ENCODE data around the gene RPS4Y2. TPM values are rescaled to one million over a fixed set of nuclear protein-coding genes. Genes with fewer than 3 reads are reported as not detected.

RPS4Y2 gene
- not detected in 2 replicates for total RNA-seq (2014; rRNA removed)
- not detected for Bru-seq, nascent RNA
- BruChase-seq, experiment 1, labeled RNA remaining after a 6-hour chase = not detected
- BruChase-seq, experiment 2, labeled RNA remaining after a 2-hour chase = not detected
- long read RNA-seq = 0 reads

- CTCF ChIA-PET = no interaction called here
- no peaks in the 10 kb centered on the region for H3F3A ChIP-seq (ENCODE audit: low read length, unreplicated experiment)
- intact Hi-C loops (cut with micrococcal nuclease) = no loop called here
- POLR2A ChIA-PET (ENCODE audit: unreplicated experiment) = no interaction called here
- no peaks in the 10 kb centered on the region for H3K4me1 ChIP-seq (ENCODE audit: insufficient read depth, low read length)
- no peak for TF ChIP-seq EZH2phosphoT487 (IDR thresholded peaks at IDR 0.05; ENCODE audit: borderline replicate concordance, low read length)
- TF ChIP-seq, protein P1, sequence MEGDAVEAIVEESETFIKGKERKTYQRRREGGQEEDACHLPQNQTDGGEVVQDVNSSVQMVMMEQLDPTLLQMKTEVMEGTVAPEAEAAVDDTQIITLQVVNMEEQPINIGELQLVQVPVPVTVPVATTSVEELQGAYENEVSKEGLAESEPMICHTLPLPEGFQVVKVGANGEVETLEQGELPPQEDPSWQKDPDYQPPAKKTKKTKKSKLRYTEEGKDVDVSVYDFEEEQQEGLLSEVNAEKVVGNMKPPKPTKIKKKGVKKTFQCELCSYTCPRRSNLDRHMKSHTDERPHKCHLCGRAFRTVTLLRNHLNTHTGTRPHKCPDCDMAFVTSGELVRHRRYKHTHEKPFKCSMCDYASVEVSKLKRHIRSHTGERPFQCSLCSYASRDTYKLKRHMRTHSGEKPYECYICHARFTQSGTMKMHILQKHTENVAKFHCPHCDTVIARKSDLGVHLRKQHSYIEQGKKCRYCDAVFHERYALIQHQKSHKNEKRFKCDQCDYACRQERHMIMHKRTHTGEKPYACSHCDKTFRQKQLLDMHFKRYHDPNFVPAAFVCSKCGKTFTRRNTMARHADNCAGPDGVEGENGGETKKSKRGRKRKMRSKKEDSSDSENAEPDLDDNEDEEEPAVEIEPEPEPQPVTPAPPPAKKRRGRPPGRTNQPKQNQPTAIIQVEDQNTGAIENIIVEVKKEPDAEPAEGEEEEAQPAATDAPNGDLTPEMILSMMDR (conservative IDR thresholded peaks at IDR 0.05; ENCODE audit: low read depth, low read length) = no peak
- TF ChIP-seq EZH2 (IDR thresholded peaks at IDR 0.05; ENCODE audit: low read length, unreplicated experiment) = no peak
- no peak within 1 kb of the TSS for H3K27ac ChIP-seq (ENCODE audit: low read length)
- DNase-seq (no peak), ATAC-seq (no peak)
- no peak within 1 kb of the TSS for H3K4me3 ChIP-seq (ENCODE audit: low read length)
- no peaks in the 10 kb centered on the region for H3K9me3 ChIP-seq (ENCODE audit: low read length)
- no peak within 1 kb of the TSS for H3K9ac ChIP-seq (ENCODE audit: low read length)
- no peaks in the 10 kb centered on the region for H3K36me3 ChIP-seq (ENCODE audit: low read depth, low read length)
- no peaks in the 10 kb centered on the region for H3K27me3 ChIP-seq (ENCODE audit: low read length)
- no peaks in the 10 kb centered on the region for H4K20me1 ChIP-seq (ENCODE audit: low read length)
- H3K4me2 ChIP-seq (ENCODE audit: low read length) = no peak within 1 kb of the TSS
- no peaks in the 10 kb centered on the region for H3K79me2 ChIP-seq (ENCODE audit: low read length)
- H3K9me2 ChIP-seq (replicated peaks; ENCODE audit: low read length) = no peaks in the 10 kb centered on the region
- no TSS peak for BruUV-seq (replicated peaks)
- H2AFZ ChIP-seq (ENCODE audit: low read length) = no peak within 1 kb of the TSS
Measured at GRCh38 chrY:20755808-20756207, at the start of gene RPS4Y2. Gene RPS4Y2, plus strand, starts transcription at chrY:20756108. Its CDS starts 56 bp downstream, at chrY:20756164.

DNA sequence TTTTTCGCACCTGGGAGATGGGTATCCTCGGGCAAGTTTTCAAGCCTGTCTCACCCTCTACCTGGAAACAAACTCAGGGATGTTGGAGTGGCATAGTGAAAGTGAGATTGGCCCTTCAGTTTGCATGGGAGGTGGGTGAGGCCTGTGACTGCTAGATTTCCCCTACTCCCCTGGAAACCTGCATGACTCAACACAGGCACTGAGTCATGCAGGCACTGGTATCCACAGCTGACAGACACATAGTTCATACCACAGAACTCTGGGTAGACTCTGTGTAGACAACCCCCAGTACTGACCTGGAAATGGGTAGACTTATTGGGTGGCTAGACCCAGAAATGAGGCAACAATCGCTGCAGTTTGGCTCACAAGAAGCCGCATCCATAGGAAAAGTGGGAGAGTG lies 41.5 kb upstream of the RPS4Y2 start:
- ChIA-PET POLR2A (ENCODE audit: unreplicated experiment) (no interaction called here), CTCF (no interaction called here)
- no peak for ATAC-seq
- no peak for TF ChIP-seq EZH2 (IDR thresholded peaks at IDR 0.05; ENCODE audit: low read length, unreplicated experiment)
- TF ChIP-seq, protein P1 (conservative IDR thresholded peaks at IDR 0.05; ENCODE audit: low read depth, low read length) = no peak
- TF ChIP-seq EZH2phosphoT487 (IDR thresholded peaks at IDR 0.05; ENCODE audit: borderline replicate concordance, low read length) = no peak
- H3K4me1 ChIP-seq (ENCODE audit: insufficient read depth, low read length) = no peaks in the 10 kb centered on the region
- intact Hi-C loops (cut with micrococcal nuclease) = no loop called here
- no peaks in the 10 kb centered on the region for H3K36me3 ChIP-seq (ENCODE audit: low read depth, low read length)
- no TSS peak for BruUV-seq (replicated peaks)
- H3K9me2 ChIP-seq (replicated peaks; ENCODE audit: low read length) = no peaks in the 10 kb centered on the region
- no peak for DNase-seq
- no peak overlapping the region for H3K9ac ChIP-seq (ENCODE audit: low read length)
- H3K9me3 ChIP-seq (ENCODE audit: low read length) = no peaks in the 10 kb centered on the region
- no peak overlapping the region for H3K4me3 ChIP-seq (ENCODE audit: low read length)
- H3K27me3 ChIP-seq (ENCODE audit: low read length) = no peaks in the 10 kb centered on the region
- H4K20me1 ChIP-seq (ENCODE audit: low read length) = no peaks in the 10 kb centered on the region
- no peaks in the 10 kb centered on the region for H3K79me2 ChIP-seq (ENCODE audit: low read length)
- H3K4me2 ChIP-seq (ENCODE audit: low read length) = no peak overlapping the region
- H3F3A ChIP-seq (ENCODE audit: low read length, unreplicated experiment) = no peaks in the 10 kb centered on the region
- H3K27ac ChIP-seq (ENCODE audit: low read length) = no peak overlapping the region
- no peak overlapping the region for H2AFZ ChIP-seq (ENCODE audit: low read length)

GRCh38 chrY:20726184-20726907 lies 29.6 kb upstream of the RPS4Y2 start:
- H3K9me2 ChIP-seq (replicated peaks; ENCODE audit: low read length) = no peaks in the 10 kb centered on the region
- H3K27me3 ChIP-seq (ENCODE audit: low read length) = no peaks in the 10 kb centered on the region
- ChIA-PET CTCF (no interaction called here), POLR2A (ENCODE audit: unreplicated experiment) (no interaction called here)
- no peak overlapping the region for H2AFZ ChIP-seq (ENCODE audit: low read length)
- no peak overlapping the region for H3K9ac ChIP-seq (ENCODE audit: low read length)
- no peaks in the 10 kb centered on the region for H3K4me1 ChIP-seq (ENCODE audit: insufficient read depth, low read length)
- H3K4me3 ChIP-seq (ENCODE audit: low read length) = no peak overlapping the region
- no TSS peak for BruUV-seq (replicated peaks)
- H3K27ac ChIP-seq (ENCODE audit: low read length) = no peak overlapping the region
- no peaks in the 10 kb centered on the region for H3K79me2 ChIP-seq (ENCODE audit: low read length)
- no peak for TF ChIP-seq EZH2phosphoT487 (IDR thresholded peaks at IDR 0.05; ENCODE audit: borderline replicate concordance, low read length)
- TF ChIP-seq, protein P1 (conservative IDR thresholded peaks at IDR 0.05; ENCODE audit: low read depth, low read length) = no peak
- H3K9me3 ChIP-seq (ENCODE audit: low read length) = no peaks in the 10 kb centered on the region
- H3K4me2 ChIP-seq (ENCODE audit: low read length) = no peak overlapping the region
- intact Hi-C loops (cut with micrococcal nuclease) = no loop called here
- no peaks in the 10 kb centered on the region for H3K36me3 ChIP-seq (ENCODE audit: low read depth, low read length)
- ATAC-seq = no peak
- no peak for DNase-seq
- no peaks in the 10 kb centered on the region for H4K20me1 ChIP-seq (ENCODE audit: low read length)
- H3F3A ChIP-seq (ENCODE audit: low read length, unreplicated experiment) = no peaks in the 10 kb centered on the region

All from PC-3 (cell line).